Muscle layer of colon (tissue), 2 donors: ENCODE measurements around the gene COPZ1.

ENCODE experiments used
- H3K27ac ChIP-seq: one replicate; pipeline ENCODE4 v1.7.0; 2013; ENCODE audit warnings: low read depth, mild to moderate bottlenecking, low read length, moderate library complexity
- H3K27me3 ChIP-seq, 2 donors: one replicate each; pipeline ENCODE4 v1.7.0; 2013; ENCODE audit warnings: low read length in 2 of 2, mild to moderate bottlenecking in 2 of 2; ENCODE audit not compliant: insufficient read depth in 2 of 2, control insufficient read depth in 1 of 2
- H3K36me3 ChIP-seq: one replicate; pipeline ENCODE4 v1.7.0; 2013; ENCODE audit warnings: mild to moderate bottlenecking, low read length; ENCODE audit not compliant: insufficient read depth
- H3K4me1 ChIP-seq: one replicate; pipeline ENCODE4 v1.7.0; 2013; ENCODE audit warnings: mild to moderate bottlenecking, low read length; ENCODE audit not compliant: insufficient read depth
- H3K4me3 ChIP-seq, 2 donors: one replicate each; pipeline ENCODE4 v1.7.0; 2013; ENCODE audit warnings: low read length in 2 of 2, low read depth in 1 of 2, mild to moderate bottlenecking in 1 of 2, moderate library complexity in 1 of 2
- H3K9ac ChIP-seq: one replicate; pipeline ENCODE4 v1.7.0; 2013; ENCODE audit warnings: low read length
- H3K9me3 ChIP-seq: one replicate; pipeline ENCODE4 v1.7.0; 2013; ENCODE audit warnings: mild to moderate bottlenecking, low read length
- donor health status: abdominal sarcoma.
- donor health status: Adenocarcinoma of cecum.

The COPZ1 gene

GRCh38 chr12:54356951-54357356 lies 32.0 kb downstream of the COPZ1 start:
- Histone ChIP-seq H3K4me1 (peaks cover 69% of the 10 kb centered on the region), H3K27me3 (no peaks in the 10 kb centered on the region), H3K9ac (no peak overlapping the region), H3K9me3 (no peaks in the 10 kb centered on the region), H3K4me3 (no peak overlapping the region), H3K27ac (peak overlapping the region; percentile 41), H3K36me3 (no peaks in the 10 kb centered on the region)

- H3K4me1 ChIP-seq, result peaks cover 62% of the 10 kb centered on the region
- no peaks in the 10 kb centered on the region for H3K9me3 ChIP-seq
- H3K27me3 ChIP-seq, result no peaks in the 10 kb centered on the region
- H3K4me3 ChIP-seq, result peak overlapping the region in 1 of 2 donors; percentile 79
- peak overlapping the region; percentile 79 for H3K27ac ChIP-seq
- H3K9ac ChIP-seq, result no peak overlapping the region
- H3K36me3 ChIP-seq, result no peaks in the 10 kb centered on the region
Observed at GRCh38 chr12:54357506-54358190, 32.7 kb downstream of the COPZ1 start.

GRCh38 chr12:54358191-54358944 lies 33.4 kb downstream of the COPZ1 start:
- Histone ChIP-seq H3K9me3 (no peaks in the 10 kb centered on the region), H3K9ac (peak overlapping the region; percentile 85), H3K36me3 (no peaks in the 10 kb centered on the region), H3K4me1 (peaks cover 55% of the 10 kb centered on the region), H3K27me3 (no peaks in the 10 kb centered on the region), H3K27ac (peak overlapping the region; percentile 79), H3K4me3 (peak overlapping the region; percentile 22 to 79)

DNA sequence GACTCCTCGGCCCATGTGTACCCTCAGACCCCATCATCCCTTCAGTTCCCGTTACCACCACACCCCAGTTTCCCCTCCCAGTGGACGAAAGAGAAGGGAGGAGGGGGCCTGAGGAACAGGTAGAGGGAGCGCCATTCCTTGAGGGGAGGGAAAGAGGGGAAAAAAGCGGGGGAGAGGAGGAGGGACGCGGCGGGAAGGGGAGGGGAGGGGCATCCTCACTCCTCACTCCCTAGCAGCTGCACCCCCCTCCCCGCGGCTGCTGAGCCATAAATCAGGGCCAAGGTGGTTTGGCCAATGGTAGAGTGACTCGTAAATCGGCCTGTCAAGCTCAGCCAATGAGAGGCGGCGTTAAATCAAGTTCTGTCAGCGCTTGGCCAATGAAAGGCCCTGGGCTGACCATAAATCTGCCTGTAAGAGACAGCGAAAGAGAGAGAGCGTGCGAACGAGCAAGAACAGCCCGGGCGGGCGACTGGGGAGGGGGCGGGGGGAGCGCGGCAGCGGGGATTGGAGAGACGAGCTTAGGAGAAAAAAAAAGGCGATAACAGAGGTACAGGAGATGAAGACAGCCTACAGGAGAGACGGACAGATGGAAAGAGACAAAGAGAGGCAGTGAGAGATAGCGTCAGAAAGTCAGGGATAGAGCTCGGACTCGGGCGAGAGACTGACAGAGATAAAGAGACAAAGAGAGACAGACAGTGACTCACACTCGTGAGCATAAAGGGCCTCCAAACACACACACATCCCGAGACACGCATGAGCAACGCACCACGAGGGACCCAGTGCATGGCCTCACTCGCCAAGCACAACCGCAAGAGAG lies 34.2 kb downstream of the COPZ1 start:
- H3K4me1 ChIP-seq, result peaks cover 51% of the 10 kb centered on the region
- no peaks in the 10 kb centered on the region for H3K9me3 ChIP-seq

DNA sequence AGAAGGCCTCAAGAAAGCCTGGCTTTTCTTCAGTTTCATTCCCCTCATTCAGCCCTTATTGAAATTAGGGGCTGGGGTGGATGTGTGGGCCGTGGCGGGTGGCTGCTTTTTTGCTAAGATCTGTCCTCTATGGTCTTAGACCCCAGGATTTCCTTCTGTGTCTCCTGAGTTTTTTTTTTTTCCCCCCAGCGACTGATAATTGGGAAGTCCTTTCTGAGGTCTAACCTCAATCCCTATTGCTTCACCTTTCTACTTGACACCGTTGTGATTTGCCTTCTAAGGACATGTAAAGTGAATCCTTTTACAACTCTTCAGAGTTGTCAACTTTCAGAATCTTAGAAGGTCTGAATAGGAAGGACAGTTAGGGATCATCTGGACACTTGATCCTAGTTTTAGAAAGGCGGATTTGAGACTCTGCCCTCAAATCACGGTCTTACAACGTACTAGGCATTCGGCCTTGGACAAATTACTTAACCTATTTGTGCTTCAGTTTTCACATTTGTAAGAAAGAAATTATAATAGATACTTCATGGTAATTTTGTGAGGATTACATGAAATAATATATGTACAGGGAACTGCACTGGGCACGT lies 34.9 kb downstream of the COPZ1 start:
- H3K4me3 ChIP-seq, result peak overlapping the region; percentile 22 to 79
- H3K9ac ChIP-seq, result peak overlapping the region; percentile 37

More for the DNA sequence above, 34.2 kb downstream of the COPZ1 start:
- Histone ChIP-seq H3K36me3 (no peaks in the 10 kb centered on the region), H3K27me3 (no peaks in the 10 kb centered on the region), H3K27ac (peak overlapping the region; percentile 79), H3K4me3 (peak overlapping the region; percentile 22 to 79), H3K9ac (peak overlapping the region; percentile 85)

GRCh38 chr12:54360717-54361456 lies 36.0 kb downstream of the COPZ1 start:
- Histone ChIP-seq H3K27ac (peak overlapping the region; percentile 78), H3K4me1 (peaks cover 44% of the 10 kb centered on the region), H3K9me3 (no peaks in the 10 kb centered on the region), H3K27me3 (no peaks in the 10 kb centered on the region), H3K4me3 (no peak overlapping the region), H3K36me3 (no peaks in the 10 kb centered on the region), H3K9ac (peak overlapping the region; percentile 37)

More for the DNA sequence above, 34.9 kb downstream of the COPZ1 start:
- H3K9me3 ChIP-seq, result no peaks in the 10 kb centered on the region
- no peaks in the 10 kb centered on the region for H3K27me3 ChIP-seq
- H3K36me3 ChIP-seq, result no peaks in the 10 kb centered on the region
- peaks cover 50% of the 10 kb centered on the region for H3K4me1 ChIP-seq
- peak overlapping the region; percentile 78 for H3K27ac ChIP-seq

- Histone ChIP-seq H3K4me1 (peaks cover 26% of the 10 kb centered on the region), H3K9ac (no peak overlapping the region), H3K4me3 (no peak overlapping the region), H3K36me3 (no peaks in the 10 kb centered on the region), H3K9me3 (no peaks in the 10 kb centered on the region), H3K27ac (no peak overlapping the region), H3K27me3 (no peaks in the 10 kb centered on the region)
Observed at GRCh38 chr12:54363047-54363446, 38.1 kb downstream of the COPZ1 start.

- no peaks in the 10 kb centered on the region for H3K27me3 ChIP-seq
- no peak overlapping the region for H3K4me3 ChIP-seq
- H3K4me1 ChIP-seq, result peaks cover 26% of the 10 kb centered on the region
- H3K9ac ChIP-seq, result no peak overlapping the region
- no peak overlapping the region for H3K27ac ChIP-seq
- H3K9me3 ChIP-seq, result no peaks in the 10 kb centered on the region
- no peaks in the 10 kb centered on the region for H3K36me3 ChIP-seq
Observed at GRCh38 chr12:54363618-54364017, 38.7 kb downstream of the COPZ1 start.

DNA sequence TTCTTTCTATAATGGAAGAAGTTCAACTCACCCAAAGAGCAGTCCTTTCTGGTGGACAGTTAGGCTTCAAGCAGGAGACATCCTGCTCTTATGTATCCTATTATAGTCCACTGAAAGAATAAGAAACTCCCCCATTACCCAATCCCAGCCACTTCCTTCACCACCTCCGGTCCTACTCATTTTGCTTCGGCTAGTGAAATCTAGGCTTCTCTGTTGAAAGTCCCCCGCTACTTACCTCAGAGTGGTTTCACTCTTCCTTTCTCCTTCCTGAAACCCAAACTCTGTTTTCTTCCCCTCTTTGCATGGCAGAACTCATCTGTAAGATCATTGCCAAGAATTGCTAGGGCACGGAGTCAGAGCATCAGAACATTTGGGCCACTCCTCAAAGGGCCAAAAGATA lies 39.5 kb downstream of the COPZ1 start, which contains the start of gene GPR84:
Gene GPR84, minus strand, starts transcription at position 74 of the 400 bp plus-strand sequence. CDS start 635 bp downstream, outside the sequence.
- Histone ChIP-seq H3K27me3 (no peaks in the 10 kb centered on the region), H3K27ac (no peak within 1 kb of the TSS), H3K4me3 (no peak within 1 kb of the TSS), H3K36me3 (no peaks in the 10 kb centered on the region), H3K9ac (no peak within 1 kb of the TSS), H3K9me3 (no peaks in the 10 kb centered on the region), H3K4me1 (peaks cover 31% of the 10 kb centered on the region)

DNA sequence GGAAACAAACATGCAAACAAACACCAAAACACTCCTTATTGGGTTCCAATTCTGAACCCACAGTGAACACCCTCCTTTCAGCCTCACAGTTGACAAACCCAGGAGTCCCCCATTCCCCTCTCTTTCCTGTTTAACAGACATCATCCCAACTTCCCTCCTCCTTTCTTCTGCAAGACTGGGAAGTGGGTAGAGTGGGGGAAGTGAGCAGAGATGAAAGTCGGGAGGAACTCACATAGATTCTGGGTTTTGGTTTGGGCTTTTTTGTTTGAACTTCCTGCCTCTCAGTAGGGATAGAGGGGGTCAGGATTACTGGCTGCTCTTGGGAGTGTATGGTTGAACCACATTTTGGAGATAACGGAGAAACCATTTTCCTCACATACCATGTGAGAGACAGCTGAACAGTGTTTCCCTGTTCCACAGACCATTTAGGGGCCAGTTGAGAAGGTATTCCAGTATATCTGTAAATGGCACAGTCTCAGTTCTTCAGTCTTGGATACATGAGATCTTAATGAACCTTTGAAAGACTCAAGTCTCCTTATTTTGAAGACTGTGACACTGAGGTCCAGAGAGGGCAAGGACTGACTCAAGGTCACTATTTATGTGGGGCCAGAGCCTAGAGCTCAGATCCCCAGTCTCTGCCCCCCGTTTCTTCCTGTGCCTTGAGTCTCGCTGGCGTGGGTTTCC lies 43.2 kb downstream of the COPZ1 start:
- Histone ChIP-seq H3K27ac (no peak overlapping the region), H3K4me1 (peaks cover 35% of the 10 kb centered on the region), H3K9me3 (no peaks in the 10 kb centered on the region), H3K9ac (no peak overlapping the region), H3K4me3 (peak overlapping the region in 1 of 2 donors; percentile 36), H3K36me3 (peaks cover 5% of the 10 kb centered on the region), H3K27me3 (no peaks in the 10 kb centered on the region)
